G401.6 (cell line): ENCODE data around the gene LIPC.

ENCODE experiments used
- FAIRE-seq: peaks from 2 replicates; lab custom pipeline; 2012; peaks lifted over from hg19 to GRCh38; lab: Jason Lieb, UNC

The LIPC gene

DNA sequence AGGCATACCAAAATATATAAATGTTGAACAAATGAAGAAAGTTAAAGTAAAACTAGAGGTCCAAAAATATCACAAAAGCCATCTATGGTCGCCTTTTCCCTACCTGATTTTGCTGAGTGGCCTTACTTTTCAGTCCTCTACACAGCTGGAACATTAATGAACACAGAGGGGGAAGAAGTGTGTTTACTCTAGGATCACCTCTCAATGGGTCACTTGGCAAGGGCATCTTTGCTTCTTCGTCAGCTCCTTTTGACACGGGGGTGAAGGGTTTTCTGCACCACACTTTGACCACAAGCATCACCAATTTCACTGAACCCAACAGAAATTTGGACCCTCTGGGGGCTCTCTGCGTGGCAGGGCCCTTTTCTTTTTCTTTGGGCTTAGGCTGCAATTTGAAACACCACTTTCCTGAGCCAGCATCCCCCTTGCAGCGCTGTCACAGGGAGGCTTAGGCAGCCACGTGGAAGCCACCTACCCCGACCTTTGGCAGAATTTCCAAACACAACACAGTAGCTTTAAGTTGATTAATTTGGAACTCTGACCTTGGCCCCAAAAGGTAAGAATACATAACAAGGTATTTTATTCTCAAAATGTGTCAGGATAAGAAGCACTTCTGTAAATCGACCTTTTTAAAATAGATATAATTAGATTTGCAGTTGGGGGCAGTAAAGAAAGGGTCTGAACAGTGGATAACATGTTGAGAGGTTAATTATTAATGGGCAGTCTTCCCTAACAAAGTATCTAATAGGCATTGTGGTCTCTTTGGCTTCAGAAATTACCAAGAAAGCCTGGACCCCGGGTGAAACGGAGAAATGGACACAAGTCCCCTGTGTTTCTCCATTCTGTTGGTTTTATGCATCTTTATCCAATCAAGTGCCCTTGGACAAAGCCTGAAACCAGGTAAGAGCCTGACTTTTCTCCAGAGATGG lies at the start of gene LIPC:
Gene LIPC (plus strand): TSS at position 771 of the 929 bp plus-strand sequence. CDS start 42 bp downstream, at position 813.
- FAIRE-seq, result no peak

DNA sequence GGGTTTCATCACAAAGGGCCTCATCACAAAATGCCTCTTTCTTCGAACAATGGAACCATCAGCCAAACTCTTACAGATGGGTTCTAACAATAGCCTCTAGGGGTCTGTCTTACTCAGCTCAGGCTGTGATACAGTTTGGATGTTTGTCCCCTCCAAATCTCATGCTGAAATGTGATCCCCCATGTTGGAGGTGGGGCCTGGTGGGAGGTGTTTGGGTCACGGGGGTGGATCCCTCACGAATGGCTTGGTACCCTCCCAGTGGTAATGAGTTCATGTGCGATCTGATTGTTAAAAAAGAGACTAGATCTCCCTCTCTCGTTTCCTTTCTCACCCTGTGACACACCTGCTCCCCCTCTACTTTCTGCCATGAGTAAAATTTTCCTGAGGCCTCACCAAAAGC lies 47.9 kb upstream of the LIPC start:
- FAIRE-seq, result no peak

DNA sequence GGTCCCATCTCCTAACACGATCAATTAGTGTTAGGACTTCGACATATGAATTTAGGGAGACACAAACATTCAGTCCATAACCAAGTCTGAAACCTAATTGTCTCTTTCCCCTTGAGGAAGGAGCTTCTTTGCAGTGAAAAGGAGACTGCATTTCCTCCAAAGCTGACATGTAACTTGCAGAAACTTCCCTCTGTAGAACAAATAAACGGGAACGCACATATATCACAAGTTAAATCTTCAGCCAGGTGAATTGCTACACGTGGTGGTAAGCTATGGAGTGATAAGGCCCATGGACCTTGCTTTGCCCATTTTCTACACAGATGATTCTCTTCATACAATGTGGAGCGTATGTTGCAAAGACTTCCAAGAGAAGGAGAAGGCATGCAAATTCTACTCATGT lies 47.1 kb upstream of the LIPC start:
- no peak for FAIRE-seq

DNA sequence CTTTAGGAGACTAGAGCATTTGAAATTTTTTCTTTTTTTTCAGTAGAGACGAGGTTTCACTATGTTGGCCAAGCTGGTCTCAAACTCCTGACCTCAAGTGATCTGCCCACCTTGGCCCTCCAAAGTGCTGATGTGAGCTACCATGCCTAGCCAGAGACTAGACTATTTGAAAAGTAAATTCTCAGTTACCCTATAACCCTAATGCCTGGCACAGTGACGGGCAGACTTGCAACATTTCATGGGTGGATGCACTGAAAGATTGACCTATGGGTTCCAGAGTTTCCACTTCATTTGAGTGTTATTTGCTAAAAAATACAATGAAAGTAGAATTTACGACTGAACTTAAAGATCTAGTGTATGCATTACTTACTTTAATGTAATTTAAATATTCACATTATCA lies 45.7 kb upstream of the LIPC start:
- FAIRE-seq, result no peak

DNA sequence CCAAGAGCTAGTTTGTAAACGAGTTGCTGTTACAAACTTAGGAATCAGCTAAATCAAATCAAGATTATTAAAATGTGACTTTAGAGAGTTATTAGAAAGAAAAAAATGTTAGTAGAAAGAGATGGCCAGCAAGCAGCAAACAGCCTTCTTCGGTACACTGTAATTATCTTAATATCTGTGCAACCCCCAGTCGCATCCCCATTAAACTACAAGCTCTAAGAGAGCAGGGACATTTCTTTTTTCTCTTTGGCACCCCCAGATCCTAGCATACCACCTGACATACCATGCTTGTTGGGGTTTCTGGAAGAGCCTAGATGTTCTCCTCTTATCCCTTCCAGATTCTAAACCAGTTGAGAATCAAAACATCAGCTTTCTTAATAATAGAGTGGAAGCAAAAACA lies 45.1 kb upstream of the LIPC start:
- no peak for FAIRE-seq

DNA sequence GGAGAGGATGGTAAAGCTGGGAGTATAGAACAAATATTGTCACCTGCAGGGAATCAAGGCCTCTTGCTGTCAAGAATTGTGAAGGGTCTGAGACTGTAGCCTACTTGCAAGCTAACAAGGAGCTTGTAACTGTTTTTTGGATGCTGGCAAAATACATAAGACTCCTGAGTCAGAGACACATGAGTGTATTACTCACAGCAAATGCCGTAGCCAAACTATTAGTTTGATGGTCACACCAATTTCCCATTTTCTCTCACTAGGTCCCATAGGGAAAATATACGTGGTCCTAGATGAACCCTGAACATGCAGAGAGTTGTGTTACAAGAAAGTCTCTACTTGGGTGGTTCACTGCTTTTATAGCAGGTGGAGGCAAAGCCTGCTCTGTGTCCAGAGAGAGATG lies 44.7 kb upstream of the LIPC start:
- FAIRE-seq, result no peak

DNA sequence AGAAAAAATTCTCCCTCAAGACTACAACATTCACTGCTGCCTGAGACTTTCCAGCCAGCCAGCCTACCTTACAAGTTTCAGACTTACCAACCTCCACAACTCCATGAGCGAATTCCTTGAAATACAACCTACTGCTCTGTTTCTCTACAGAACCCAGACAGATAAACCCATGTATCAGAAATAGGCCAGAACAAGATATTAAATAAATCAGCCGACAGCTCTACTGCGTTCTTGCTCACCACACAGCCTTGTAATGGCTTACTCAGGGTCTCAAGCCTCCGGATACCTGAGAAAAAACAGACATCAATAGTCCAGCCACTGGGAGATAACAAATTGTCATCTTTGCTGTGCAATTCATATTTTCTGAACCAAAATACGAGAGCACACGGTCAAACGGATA lies 43.6 kb upstream of the LIPC start:
- no peak for FAIRE-seq

DNA sequence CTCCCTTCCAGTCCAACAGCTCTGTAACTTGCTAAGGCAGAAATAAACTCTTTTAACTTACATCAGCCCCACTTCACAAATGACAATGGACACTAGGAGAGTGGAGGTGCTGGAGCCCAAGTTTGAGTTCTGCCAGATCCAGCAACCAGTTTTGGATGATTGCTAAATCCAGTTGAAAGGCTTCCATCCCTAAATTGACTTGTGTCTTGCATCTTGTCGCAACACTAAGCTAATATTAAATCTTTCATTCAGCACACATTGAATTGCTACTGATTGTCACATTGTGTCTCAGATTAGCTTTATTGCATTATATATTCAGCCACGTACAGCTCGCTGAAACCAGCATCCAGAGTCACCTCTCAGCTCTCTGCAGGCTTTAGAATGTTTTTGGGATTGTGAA lies 41.7 kb upstream of the LIPC start:
- no peak for FAIRE-seq

DNA sequence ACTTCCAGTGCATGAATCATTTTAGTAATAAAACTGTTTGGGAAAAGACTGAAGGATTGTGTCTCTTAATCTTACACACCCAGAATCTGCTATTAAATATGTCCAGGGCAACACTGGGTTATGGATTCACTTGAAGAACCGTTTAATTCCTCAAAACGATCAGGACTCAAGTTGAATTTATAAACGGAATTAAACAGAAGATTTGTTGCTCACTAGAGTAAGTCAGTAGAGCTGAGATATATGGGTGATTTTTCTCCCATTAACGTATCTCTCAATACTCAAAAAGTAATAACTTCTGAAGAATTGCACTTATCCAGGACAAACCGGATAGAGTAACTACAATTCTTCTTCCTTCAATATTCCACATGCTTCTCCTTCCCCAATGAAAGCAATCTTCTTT lies 41.1 kb upstream of the LIPC start:
- no peak for FAIRE-seq

DNA sequence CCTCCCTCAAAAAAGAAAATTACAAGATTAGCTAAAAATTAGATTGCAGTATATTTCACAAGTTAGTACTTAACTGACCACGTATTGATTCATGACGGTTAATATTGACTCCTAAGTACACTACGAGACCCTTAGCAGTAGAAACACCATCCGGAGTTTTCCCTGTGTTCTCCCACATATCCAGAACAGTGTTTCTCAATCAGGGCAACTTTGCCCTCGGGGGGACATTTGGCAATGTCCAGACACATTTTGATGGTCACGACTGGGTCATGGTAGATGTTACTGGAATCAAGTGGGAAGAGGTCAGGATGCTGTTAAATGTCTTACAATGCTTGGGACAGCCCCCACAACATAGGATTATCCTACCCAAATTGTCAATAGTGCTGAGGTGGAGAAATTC lies 40.7 kb upstream of the LIPC start:
- FAIRE-seq, result no peak

DNA sequence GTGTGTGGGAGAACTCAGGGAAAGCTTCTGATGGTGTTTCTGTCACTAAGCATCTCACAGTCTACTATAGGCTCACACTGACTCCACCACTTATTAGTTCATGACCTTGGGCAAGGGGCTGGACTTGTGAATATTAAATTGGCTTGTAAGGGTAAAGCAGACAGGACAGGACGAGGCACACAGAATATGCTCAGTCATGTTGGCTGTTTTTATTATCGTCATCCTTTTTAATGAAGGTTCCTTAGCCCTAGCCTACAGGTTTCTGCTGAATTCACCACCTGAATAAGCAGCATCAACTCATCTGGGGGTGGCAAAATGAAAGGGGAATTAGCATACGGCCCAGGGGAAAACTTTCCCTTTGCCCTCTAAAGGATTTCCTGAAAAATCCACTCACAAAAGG lies 39.6 kb upstream of the LIPC start:
- no peak for FAIRE-seq

DNA sequence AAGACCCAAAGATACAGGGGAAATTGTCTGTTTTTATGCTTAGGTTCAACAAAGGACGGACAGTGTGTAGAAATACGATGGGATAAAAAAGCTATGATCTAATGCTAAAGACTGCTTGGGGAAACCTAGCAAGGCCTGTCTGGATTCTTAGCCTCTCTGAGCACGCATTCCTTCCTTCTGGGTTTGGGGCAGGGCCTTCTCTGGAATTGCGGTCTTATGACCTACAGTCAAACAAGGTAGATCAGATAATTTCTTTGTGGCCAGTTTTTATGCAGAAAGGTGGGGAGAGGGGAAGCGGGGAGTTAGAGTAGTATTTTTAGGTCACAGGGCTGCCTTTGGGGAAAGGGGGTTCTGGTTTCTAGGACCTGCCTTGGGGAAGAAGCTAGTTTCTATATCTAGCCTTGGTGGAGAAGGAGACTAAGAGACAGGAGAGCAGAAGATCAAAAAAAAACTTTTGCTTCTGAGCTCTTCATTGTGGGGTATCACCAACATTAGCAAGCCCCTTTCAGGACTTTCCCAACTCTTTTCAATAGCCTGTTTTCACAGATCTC lies 39.1 kb upstream of the LIPC start:
- FAIRE-seq, result no peak

DNA sequence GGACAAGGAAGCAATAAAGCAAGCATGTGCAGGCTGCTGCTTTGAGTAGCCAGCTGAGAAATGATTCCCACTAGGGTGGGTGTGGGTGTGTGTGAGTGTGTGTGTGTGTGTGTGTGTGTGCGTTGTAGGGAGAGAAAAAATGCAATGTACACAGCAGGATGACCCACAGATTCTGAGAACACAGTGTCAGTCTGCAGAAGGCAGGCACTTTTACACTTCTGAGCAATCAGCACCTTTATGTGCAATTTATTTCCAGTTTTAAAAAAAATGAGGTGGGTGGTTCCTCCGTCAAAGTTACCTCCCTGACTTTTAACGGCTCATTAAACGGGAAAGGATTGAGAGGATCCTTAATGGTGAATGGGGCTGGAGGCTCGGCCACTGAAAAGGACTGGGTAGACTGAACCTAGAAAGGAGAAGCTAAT lies 38.5 kb upstream of the LIPC start:
- no peak for FAIRE-seq

DNA sequence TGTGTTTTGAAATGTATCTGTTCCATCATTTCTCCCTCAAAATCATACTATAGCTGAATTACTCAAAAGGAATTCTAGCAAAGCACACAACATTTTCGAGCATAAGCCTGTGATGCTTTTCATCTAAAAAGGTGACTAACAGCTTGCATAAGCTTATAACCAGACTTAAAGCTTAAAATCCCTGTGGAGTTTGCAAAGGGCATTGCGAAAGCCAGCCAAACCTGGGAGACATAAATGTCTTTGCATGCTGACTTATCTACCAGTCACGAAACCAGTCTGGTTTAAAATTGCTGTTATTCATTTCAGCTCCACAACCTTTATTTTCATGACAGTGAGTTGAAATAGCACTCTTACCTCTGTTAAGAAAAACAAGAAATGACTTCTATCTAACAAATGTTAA lies 35.6 kb upstream of the LIPC start:
- FAIRE-seq, result no peak

DNA sequence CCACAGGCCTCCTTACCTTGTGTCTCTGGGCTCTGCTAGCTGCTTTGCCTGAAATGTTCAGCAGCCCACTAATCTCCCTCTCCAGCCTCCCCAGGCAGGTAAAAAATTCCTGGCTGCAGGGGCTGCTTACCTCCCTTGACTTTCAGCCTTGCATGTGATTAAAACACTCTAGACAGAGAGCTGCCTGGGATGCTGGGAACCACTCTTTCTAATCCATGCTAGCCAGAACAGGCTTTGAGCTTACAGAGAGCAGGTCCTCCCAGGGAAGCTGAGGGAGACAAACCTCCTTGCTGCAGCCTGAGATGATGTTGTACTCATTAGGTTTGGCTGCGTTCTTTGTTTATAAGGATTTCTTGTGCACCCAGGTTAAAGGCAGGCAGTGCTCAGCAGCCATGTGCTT lies 33.7 kb upstream of the LIPC start:
- FAIRE-seq, result no peak

DNA sequence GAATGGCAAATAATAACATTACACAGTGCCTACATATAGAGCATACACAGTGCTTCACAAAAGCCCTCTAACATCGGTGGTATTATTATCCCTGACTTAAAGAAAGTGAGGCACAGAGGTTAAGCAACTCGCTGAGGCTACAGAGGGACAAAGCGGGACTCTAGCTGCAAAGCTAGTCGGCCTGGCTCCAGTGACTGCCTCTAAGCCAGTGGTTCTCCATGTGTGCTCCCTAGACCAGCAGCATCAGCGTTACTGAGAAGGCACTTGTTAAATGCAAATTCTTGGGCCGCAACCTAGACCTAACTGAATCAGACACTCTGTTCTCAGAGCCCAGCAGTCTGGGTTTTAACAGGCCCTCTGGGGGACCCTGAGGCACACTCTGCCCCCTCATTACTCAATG lies 33.1 kb upstream of the LIPC start:
- no peak for FAIRE-seq

DNA sequence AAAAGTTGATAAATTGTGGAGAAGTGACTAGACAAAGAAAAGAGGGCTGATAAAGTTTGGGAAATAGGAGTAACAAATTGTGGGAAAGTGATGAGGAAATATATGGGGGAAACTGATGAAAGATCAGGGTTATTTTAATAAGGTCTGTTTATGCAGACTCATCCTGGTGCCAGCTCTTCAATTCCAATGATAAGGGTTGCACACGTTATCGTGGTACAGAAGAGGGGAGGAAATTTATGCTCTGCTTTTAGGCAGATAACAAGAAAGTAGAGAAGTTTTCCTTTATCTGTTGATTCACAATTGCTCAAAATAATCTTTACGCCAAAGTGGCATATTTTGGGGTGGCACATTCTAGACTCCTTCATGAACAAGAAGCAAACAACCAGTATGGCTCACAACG lies 32.1 kb upstream of the LIPC start:
- FAIRE-seq, result no peak

DNA sequence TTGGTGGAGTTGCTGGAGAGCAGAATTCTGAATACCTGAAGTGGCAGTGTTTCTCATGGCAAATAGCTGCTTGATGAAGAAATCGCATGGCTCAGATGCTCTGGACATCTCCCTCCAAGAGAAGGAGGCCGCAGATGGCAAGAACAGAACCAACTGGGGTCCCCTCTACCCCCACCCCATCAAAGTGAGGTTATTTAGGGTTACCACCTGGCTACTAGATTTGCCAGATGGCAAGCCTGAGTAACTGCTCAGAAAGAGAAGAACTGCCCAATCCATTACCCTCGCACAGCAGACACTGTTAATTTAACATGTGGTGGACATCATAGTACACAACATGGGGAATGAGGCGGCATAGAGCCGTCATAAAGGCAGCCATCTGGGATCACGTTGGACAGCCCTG lies 30.5 kb upstream of the LIPC start:
- no peak for FAIRE-seq

DNA sequence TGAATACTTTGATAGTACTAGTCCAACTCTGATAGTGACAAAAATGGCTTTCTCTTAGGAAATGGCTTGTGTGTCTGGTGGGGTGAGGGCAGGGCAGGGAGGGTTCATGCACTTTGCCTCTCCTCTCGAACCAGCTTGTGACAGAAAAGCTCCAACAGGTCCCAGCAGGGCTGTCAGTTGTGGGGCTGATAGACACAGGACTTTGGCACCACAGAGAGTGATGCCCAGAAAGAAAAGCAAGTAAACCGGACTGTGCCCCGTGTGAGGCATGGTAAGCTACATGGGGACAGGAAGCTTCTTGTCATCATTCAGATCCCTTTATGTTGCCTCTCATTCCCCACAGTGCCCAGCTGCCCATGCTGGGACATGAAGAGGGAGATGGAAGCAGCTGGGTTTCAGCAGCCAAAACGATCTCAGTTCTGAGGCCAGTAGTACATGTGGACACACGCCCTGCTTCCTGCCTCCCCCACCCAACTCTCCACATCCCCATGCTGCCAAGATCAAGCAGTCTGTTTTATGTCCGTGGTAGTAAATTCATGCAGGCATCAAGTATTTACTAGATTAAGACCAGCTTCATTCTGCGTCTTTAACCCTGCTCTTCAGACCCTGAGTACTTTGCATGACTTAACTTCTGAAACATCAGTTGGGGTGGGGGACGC lies 29.7 kb upstream of the LIPC start:
- no peak for FAIRE-seq

DNA sequence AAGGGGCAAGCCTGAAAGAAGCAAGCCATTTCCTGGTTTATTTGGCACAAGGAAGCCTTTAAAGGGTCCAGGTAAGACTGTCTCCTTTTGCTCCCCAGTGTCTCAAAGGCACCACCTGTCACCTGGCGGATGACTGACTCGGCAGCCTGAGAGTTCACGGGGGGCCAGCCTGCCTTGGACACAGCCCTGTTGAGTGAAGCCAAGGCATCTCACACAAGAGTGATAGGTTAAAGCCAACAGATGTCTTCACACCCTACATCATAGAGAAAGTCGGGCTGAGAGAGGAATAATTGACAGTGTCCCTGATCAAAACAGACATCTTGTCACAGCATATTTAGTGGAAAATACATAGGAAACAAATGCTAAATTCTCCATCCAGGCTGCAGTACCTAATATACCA lies 28.2 kb upstream of the LIPC start:
- no peak for FAIRE-seq

DNA sequence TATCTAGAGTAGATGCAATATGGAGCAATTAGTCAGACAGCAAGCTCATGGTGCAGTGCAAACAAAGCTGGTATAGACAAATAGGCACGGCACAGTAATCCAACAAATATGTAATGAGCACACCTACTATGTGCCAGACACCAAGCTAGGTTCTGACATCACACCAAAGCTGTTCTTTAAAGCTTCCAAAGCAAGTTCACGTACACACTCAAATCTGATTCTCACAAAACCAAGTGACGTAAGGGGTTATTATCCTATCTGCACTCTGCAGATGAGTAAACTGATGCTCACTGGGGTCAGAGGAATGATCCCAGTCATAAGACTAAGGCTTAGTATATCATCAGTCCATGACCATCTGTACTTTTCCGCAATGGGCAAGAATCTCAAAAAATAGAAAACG lies 27.8 kb upstream of the LIPC start:
- no peak for FAIRE-seq

DNA sequence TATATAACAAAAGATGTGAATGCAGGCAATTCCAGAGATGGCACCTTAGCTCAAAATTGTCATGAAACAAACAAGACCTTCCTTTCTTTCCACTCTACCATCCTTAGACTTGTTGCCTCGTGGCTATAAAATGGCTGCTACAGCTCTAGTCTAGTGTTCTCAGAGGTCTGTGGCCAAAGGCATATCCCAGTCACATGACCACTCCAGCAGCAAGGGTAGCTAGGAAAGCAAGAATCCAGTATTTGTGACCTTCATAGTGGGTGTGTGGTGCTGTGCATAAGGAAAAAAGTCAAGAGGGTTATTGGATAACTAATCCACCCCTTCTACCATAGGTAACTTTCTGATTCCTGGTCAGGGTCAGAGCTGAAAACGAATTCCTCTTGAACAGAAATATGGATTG lies 27.1 kb upstream of the LIPC start:
- no peak for FAIRE-seq

DNA sequence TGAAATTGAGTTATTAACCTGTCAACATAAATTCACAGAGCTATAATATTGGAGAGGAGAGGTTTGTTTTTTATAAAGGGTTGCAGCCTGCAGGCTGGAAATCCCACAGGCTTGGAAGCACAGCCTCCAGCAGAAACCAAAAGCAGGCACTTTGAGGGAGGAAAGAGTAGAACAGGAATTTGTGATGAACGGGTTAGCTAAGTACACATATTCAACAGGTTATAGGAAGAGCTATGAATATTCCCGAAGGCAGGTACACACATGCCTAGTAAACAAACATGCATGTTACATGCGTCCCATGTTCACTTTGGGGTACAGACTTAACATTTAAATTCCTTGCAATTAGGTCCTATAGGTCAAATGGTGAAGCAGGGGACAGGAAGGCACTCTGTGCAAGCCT lies 25.9 kb upstream of the LIPC start:
- no peak for FAIRE-seq

DNA sequence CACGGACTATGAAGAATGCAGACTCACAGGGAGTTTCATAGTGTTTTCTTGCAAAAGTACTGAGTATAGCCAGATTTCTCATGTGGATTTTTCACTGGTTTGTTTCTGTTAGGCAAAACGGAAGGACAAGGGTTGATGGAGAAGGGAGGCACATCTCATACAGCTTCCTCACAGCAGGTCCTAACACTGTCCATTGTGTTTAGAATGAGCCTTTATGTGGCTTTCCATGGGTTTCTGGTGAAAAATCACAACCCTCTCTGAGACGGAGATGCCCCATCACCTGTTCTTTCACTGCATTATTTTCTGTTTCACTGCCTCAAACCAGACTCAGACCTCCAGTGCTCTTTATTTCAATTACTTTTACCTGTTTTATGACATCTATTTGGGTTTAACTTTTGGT lies 25.0 kb upstream of the LIPC start:
- no peak for FAIRE-seq
